GM18517 (cell line): ENCODE data around the gene TMEM169.
"Not testable (repeated sequence)": the region's sequence is repeated elsewhere in the genome, so short reads cannot be mapped to it uniquely, and the experiment has no call there.

Experiments used
- ATAC-seq: cut with Tn5 transposase; IDR thresholded peaks from one replicate; pipeline ENCODE4 v1.9.1; 2021; ENCODE audit warnings: mild to moderate bottlenecking, moderate library complexity; ENCODE audit not compliant: unreplicated experiment

TMEM169 gene

GRCh38 chr2:216071111-216071851 lies 10.4 kb upstream of the TMEM169 start:
- no peak for ATAC-seq

DNA sequence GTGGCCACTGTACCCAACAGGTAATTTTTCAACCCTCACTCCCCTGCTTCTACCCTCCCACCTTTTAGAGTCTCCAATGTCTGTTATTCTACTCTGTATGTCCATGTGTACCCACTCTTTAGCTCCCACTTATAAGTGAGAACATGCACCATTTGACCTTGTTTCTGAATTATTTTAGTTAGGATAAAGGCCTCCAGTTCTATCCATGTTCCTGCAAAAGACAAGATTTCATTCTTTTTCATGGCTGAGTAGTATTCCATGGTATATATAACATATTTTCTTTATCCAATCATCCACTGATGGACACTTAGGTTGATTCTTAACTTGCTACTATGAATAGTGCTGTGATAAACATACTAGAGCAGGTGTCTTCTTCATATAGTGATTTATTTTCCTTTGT lies 9.2 kb upstream of the TMEM169 start:
- no peak for ATAC-seq

- no peak for ATAC-seq
These were observed 7.9 kb upstream of the TMEM169 start for GRCh38 chr2:216073773-216074172.

- no peak for ATAC-seq
These were observed 7.3 kb upstream of the TMEM169 start for GRCh38 chr2:216074380-216074779.

- ATAC-seq = no peak
These were observed 6.9 kb upstream of the TMEM169 start for GRCh38 chr2:216074794-216075193.

- ATAC-seq = no peak
These were observed 5.9 kb upstream of the TMEM169 start for GRCh38 chr2:216075510-216076485.

GRCh38 chr2:216078776-216079175 lies 2.9 kb upstream of the TMEM169 start:
- ATAC-seq = no peak

GRCh38 chr2:216080048-216080447 lies 1.7 kb upstream of the TMEM169 start:
- ATAC-seq = not testable (repeated sequence)

DNA sequence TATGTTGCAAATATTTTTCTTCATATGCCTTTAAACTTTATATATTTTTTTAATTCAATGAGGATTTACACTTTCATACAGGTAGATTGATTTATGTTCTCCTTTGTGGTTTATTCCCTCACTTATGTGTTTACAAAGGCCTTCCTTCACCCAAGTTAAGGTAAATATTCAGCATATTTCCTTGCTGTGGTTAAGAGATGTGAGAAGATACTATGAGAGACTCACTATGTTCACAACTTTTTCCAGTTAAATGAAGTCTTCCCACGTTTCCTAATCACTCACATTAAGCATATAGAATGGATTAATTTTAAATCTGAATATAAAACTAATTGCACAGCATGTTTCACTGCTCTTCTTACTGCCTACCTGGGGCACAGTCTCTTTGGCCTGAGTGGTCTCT lies 707 bp upstream of the TMEM169 start:
- ATAC-seq = peak; percentile 8

- peak; percentile 29 for ATAC-seq
These were observed 495 bp downstream of the TMEM169 start for GRCh38 chr2:216082117-216082711.

- ATAC-seq = no peak
These were observed 1.1 kb downstream of the TMEM169 start for GRCh38 chr2:216082805-216083204.

DNA sequence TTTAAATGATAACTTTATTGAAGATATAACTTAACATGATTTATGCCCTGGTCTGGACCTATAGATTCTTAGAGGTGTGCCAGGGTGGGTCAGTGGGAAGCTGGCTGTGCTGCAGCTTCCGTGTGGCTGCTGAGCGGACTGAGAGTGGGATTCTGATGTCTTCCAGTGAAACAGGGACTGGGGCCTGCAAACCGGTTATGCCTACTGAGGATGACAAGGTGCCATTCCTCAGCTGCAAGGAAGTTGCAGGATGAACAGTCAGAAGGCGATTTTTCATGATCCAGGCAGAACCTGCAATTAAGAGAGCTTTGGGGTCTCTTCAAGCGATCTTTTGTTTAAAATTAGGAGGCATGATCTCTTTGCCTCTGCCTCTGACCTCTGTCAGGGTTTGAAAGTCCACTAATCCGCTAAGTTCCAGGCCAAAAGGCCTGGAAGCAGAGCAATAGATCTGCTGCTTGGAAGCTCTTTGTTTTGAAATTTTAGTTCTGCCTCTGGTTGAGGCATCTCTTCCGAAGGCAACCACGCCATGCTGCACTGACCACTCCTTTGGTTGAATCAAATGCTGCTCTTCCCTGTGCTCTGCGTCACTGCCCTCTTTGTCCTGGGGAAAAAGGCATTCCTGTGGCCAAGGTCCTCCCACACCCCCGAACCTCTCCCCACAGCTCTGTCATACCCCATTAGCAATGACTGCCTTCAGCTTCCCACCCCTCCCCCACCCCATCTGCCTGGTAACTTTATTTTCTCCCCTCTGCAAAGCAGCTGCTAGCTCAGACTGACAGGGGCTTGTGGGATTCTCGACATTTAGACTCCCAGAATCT lies 2.0 kb downstream of the TMEM169 start:
- no peak for ATAC-seq

DNA sequence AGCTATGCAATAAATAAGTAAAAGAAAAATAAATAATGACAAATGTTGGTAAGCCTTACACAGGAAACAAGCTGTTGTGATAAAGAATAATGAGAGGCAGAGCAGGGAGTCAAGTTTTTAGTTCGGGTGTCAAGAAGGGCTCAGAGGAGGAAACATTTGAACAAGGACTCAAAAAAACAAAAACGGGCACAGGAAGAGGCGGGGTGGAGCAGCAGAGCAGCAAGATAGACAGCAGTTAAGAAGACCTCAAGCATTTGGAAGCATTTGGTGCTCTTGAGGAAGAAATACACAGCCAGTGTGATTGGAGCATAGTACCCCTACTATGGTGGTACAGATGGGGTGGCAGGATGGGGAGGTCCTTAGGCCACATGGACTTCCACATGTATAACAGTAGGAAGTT lies 2.8 kb downstream of the TMEM169 start:
- no peak for ATAC-seq

DNA sequence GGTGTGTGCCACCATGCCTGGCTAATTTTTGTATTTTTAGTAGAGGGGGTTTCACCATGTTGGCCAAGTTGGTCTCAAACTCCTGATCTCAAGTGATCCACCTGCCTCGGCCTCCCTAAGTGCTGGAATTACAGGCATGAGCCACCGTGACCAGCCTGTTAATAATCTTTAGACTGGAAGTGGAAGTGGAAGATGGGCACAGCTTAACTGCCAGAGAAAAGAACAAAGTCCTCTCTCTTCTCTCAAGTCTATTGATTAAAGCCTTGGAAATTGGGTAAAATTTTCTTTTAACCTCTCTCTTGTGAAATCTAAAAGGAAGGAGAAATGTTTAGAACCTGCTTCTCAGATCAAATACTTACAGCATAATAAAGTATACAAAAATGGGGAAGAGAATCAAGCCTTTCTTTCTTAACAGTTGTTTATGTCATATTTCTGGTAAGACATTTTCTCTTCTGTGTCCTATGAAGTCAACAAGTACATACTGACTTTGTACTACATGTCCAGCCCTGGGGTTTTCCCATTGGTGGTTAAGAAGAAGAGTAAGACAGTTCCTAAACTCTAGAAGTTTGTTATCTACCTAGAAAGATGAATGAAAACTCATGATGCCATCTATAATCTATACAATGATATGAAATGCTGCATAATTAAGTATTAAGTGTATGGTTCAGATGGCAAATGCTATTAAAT lies 4.6 kb downstream of the TMEM169 start:
- no peak for ATAC-seq

DNA sequence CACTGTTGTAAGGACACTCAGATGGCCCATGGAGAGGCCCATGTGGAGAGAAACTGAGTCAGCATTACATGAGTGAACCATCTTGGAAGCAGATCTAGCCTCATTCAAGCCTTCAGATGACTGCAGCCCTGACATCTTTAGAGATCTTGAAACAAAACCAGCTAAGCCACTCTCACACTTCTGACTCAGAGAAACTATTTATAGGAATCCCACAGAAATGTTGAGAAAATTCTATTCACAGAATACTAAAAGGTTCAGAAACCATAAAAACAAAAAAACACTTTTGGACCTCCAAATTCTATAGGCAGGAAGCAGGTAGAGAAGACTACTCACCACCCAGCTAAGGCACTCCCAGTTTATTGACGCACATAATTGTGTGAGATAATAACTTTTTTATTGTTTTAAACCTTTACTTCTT lies 8.7 kb downstream of the TMEM169 start:
- no peak for ATAC-seq

GRCh38 chr2:216092646-216093045 lies 10.9 kb downstream of the TMEM169 start:
- no peak for ATAC-seq

DNA sequence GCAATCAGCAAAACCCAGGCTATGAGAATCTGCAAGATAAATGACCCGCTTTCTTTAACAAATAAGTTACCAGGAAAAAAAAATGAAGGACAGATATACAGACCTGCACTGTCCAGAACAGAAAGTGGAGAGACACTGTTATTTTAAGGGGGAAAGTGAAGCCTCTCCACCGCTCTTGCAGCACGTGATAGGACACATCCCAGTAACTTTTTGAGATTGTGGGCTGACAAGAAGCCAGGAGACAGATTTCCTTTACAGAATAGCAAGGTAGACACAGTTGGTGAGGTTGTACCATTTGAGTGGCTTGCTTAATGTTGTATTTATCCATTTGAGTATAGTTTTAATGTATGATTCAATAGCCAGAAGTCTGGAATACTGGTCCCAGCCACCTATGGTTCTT lies 13.0 kb downstream of the TMEM169 start:
- no peak for ATAC-seq

DNA sequence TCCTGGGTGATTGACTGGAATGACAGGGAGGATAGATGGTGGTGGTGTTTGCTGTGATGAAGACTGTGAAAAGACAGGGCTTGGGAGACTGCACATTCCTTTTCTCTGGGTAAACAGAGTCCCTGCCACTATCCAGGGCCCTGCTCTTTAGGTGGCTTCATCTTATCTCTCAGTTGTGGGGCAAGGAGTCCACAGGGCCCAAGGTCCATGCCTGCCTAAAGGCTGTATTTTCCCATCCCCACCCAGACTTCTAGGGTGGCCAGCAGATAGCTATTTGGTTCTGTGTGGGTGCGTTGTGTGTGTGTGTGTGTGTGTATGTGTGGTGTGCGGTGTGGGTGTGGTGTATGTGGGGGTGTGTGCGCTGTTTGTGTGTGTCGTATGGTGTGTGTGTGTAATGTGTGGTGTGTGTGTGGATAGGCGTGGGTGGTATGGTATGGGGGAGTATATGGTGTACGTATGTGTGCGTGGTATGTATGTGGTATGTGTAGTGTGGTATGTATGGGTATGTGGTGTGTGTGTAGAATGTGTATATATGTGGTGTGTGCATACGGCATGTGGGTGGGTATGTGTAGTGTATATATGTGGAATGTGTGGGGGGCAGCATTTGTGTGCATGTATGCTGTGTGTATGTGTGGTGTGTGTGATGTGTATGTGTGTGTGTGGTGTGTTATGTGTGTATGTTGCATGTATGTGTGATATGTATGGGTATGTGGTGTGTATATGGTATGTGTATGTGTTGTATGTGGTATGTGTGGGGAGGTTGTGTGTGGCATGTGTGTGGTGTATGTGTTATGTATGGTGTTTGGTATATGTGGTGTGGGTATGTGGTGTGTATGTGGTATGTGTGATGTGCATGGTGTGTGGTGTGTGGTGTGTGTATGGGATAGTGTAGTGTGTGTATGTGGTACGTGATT lies 17.0 kb downstream of the TMEM169 start:
- ATAC-seq = no peak

DNA sequence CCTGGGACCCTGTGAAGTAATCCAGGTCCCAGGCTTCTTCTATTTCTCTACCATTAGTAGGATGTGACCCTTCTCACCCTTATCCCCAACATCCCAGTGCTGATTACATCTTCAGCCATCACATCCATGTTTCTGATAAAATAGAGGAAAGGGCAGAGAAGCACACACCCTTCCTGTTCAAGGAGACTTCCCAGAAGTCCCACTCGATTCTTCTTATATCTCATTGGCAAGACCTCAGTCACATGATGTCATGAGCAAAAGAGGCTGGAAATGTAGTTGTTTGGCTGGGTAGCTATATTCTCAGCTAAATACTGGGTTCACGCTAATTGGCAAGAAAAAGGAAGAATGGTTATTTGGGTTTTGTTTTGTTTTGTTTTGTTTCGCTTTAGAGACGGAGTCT lies 19.4 kb downstream of the TMEM169 start:
- ATAC-seq = no peak
